Large intestine (tissue), 3 donors: ENCODE results near the gene KRT23. TPM values are rescaled to one million over a fixed set of nuclear protein-coding genes. Genes with fewer than 3 reads are reported as not detected.

Experiments used
- DNase-seq, 2 donors: peaks; one replicate each; pipeline versions ENCODE4 v3.0.0 to v3.0.0-alpha.2; 2013
- H3K27ac ChIP-seq: one replicate; pipeline ENCODE4 v1.5.1; 2013; ENCODE audit warnings: low read length
- H3K27me3 ChIP-seq: 2 replicates; pipeline ENCODE4 v1.6.1; 2013; ENCODE audit warnings: low read length; ENCODE audit not compliant: control insufficient read depth, insufficient read depth
- H3K36me3 ChIP-seq: 2 replicates; pipeline ENCODE4 v1.6.1; 2013; ENCODE audit warnings: low read length; ENCODE audit not compliant: control insufficient read depth, insufficient read depth
- H3K4me1 ChIP-seq: one replicate; pipeline ENCODE4 v1.6.1; 2013; ENCODE audit warnings: low read length; ENCODE audit not compliant: control insufficient read depth, insufficient read depth
- H3K4me3 ChIP-seq: one replicate; pipeline ENCODE4 v1.5.1; 2013; ENCODE audit warnings: low read length
- H3K9me3 ChIP-seq: one replicate; pipeline ENCODE4 v1.6.1; 2013; ENCODE audit warnings: mild to moderate bottlenecking, low read depth, low read length, moderate library complexity; ENCODE audit not compliant: control insufficient read depth
- WGBS: methylation state at CpG from one replicate; pipeline ENCODE4 v1.1.5; 2013; ENCODE audit warnings: low lambda C conversion rate; ENCODE audit not compliant: insufficient coverage; 5-methylcytosine and 5-hydroxymethylcytosine counted together
- polyA plus RNA-seq: library from polyadenylated mRNA; unstranded; fragments of 120-200 nt; gene quantifications from one replicate; pipeline ENCODE4 v1.2.1, GENCODE V29; 2013

The KRT23 gene
- polyA plus RNA-seq, 1 donor: 0.18 TPM

DNA sequence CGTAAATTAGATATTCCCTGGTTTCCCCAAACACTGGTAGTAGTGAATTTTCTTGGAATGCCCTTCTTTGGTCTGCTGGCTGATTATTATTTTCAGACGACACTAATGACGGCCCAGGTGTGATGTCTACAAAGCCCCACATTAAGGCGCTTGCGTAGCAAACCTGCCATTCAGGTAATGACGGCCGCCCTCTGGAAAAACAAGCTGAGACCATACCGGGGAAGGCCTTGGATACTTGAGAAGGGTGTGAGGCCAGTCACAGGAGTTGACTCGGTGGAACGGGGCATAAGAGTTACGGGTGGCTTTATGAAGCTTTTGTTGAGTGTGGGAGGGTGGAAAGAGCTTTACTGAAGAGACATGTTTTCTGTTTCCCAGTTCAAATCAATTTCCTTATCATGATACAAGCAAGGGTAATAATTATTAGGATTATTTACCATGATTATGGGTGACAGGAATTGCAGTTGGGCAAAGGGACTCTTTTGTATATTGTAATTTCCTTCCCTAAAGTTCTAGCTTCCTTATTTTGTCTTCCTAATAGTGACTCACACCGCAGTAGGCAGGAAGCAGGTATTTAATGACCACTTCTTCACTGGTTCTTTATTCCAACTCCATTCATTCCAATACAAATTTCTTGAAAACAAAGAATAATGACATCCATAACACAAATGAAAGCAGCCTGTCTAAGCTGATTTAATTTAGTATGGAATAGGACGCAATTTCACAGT lies 24.8 kb downstream of the KRT23 start:
- H3K9me3 ChIP-seq: no peaks in the 10 kb centered on the region
- 100% methylated on average over 1 of the region's 13 CpGs for WGBS
- no peaks in the 10 kb centered on the region for H3K4me1 ChIP-seq
- no peak for DNase-seq
- H3K36me3 ChIP-seq: no peaks in the 10 kb centered on the region
- no peak overlapping the region for H3K4me3 ChIP-seq
- H3K27me3 ChIP-seq: no peaks in the 10 kb centered on the region
- no peak overlapping the region for H3K27ac ChIP-seq

DNA sequence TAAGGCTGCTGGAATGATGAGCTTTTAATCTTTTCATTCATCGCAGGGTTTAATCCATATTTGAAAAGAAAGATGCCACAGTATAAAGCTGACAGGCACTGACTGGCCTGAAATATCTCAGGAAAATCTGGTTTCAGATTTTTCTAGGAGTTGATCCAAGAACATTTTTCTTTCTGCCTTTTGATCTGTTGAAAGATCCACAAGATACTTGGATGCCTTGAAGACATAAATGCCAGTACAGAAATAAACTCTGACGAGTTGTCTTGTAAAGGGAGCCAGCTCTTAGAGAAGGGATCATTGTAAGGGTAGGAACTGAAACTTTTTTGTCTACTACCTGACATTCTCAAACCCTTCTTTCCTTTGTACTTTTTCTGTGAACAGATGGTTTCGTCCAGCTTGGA lies 27.0 kb downstream of the KRT23 start:
- Histone ChIP-seq H3K27ac (no peak overlapping the region), H3K4me1 (no peaks in the 10 kb centered on the region)
- WGBS: no CpG with 5 or more reads among the region's 3 CpGs

DNA sequence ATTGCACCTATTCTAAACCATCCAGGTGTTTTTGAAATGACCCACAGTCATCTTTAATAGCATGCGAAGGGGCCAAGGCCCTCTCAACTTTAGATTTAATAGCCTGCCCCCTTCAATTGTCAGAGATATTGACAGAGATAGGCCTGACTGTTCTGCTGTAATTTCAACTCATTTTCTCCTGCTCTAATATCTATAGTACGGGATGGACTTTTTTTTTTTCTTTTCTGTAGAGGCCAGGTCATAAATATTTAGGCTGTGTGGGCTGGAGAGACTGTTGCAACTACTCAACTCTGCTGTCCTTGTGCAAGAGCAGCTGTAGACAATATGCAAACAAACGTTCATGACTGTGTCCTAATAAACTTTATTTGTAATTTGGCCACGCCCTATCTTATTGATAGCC lies 27.7 kb downstream of the KRT23 start:
- H3K27ac ChIP-seq: no peak overlapping the region
- H3K36me3 ChIP-seq: no peaks in the 10 kb centered on the region
- WGBS: 40% methylated on average over 2 of the region's 4 CpGs
- no peak overlapping the region for H3K4me3 ChIP-seq
- peaks cover 5% of the 10 kb centered on the region for H3K4me1 ChIP-seq
- no peaks in the 10 kb centered on the region for H3K9me3 ChIP-seq
- DNase-seq: no peak
- H3K27me3 ChIP-seq: no peaks in the 10 kb centered on the region

More for the DNA sequence above, 27.0 kb downstream of the KRT23 start:
- Histone ChIP-seq H3K36me3 (no peaks in the 10 kb centered on the region), H3K4me3 (no peak overlapping the region), H3K9me3 (no peaks in the 10 kb centered on the region), H3K27me3 (no peaks in the 10 kb centered on the region)
- no peak for DNase-seq

DNA sequence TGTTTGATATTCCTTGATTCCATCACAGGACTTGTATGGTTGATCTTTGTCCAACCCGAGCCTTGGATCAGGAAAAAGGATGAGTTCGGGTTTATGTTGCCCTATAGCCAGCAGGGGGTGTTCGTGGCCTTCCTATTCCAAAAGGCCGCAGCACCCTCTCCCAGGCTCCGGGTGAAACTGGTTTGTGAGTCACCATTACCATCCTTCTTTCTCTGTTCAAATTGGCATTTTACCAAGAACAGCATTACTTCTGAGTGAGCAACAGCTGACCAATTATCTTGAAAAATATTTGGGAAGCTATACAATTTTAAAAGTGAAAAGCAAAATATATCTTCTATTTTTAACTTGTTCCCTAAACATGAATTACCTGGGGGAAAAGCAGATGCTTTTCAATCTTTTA lies 28.1 kb downstream of the KRT23 start:
- no CpG with 5 or more reads among the region's 5 CpGs for WGBS
- H3K36me3 ChIP-seq: no peaks in the 10 kb centered on the region
- H3K4me3 ChIP-seq: no peak overlapping the region
- H3K4me1 ChIP-seq: peaks cover 9% of the 10 kb centered on the region
- no peaks in the 10 kb centered on the region for H3K27me3 ChIP-seq
- no peak overlapping the region for H3K27ac ChIP-seq
- peak; percentile 79 to 80 for DNase-seq
- H3K9me3 ChIP-seq: no peaks in the 10 kb centered on the region

DNA sequence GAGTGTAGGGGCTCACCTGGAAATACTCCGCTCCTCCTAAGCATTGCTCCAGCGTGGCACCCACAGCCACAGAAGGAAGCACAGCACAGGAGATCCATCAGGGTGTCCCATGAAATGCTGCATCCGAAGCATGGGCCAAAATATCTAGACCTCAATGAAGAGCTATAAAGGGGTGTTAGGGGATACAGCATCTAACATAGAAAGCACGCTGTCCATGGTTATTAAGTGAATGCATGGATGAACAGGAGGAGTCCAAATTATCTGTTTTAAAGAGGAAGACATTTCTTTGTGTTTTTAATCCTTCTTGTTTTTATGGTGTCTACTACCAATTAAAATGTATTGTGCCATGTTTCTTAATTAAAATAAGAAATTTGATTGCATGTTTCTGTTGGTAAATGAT lies 30.8 kb downstream of the KRT23 start:
- H3K36me3 ChIP-seq: no peaks in the 10 kb centered on the region
- H3K9me3 ChIP-seq: no peaks in the 10 kb centered on the region
- H3K4me3 ChIP-seq: no peak overlapping the region
- H3K4me1 ChIP-seq: peaks cover 32% of the 10 kb centered on the region
- no peak for DNase-seq
- no peaks in the 10 kb centered on the region for H3K27me3 ChIP-seq
- H3K27ac ChIP-seq: no peak overlapping the region
- WGBS: no CpG with 5 or more reads among the region's 4 CpGs

DNA sequence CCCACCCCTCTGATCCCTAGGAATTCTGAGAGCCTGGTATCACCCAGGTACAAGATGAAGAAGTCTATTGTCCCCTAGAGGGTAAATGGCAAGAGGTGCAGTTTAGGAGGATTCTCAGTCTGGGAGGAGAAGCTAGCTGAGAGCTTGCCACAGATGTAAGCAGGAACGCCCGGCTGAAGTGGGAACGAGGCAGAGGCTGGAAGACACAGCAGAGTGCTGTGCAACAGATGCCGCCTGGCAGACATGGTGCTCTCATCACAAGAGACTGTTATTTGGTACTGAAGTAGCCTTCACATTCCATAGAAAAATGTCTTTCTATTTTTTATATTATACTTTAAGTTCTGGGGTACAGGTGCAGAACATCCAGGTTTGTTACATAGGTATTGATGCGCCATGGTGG lies 32.1 kb downstream of the KRT23 start:
- H3K4me3 ChIP-seq: no peak overlapping the region
- H3K9me3 ChIP-seq: no peaks in the 10 kb centered on the region
- peaks cover 43% of the 10 kb centered on the region for H3K4me1 ChIP-seq
- no peak for DNase-seq
- H3K27ac ChIP-seq: no peak overlapping the region
- no peaks in the 10 kb centered on the region for H3K27me3 ChIP-seq
- H3K36me3 ChIP-seq: no peaks in the 10 kb centered on the region
- no CpG with 5 or more reads among the region's 5 CpGs for WGBS

DNA sequence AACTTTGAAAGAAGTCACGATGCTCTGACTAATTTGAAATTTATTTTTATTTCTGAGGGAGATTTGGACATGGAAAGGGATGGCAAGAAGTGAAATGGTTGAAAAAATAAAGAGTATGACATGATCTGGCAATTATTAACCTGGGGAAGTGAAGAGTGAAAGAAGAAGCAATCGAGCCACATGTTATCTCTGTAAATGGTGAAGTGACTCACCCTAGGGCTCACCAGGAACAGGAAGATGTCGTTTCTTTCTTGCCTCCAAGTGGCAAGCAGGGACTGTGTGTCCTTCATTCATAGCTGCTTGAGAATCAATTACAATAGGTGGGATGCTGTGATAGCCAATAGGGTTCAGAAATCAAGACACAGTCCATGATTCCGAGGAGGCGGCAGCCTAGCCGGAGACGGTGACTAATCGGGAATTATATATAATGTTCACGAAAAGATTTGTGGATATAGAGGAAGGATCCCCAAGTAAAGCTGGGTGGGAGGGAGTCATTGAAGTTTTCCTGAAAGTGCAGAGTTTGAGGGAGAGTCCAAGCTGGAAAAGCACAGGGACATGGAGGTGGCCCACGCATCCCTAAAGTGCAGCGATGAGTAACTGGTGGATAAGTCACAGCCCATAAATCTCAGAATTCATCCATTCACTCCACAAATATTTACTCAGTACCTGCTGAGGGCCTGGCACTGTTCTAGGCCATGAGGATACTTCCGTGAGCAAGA lies 34.2 kb downstream of the KRT23 start:
- Histone ChIP-seq H3K27me3 (no peaks in the 10 kb centered on the region), H3K4me3 (no peak overlapping the region), H3K9me3 (no peaks in the 10 kb centered on the region), H3K36me3 (no peaks in the 10 kb centered on the region), H3K27ac (peak overlapping the region; percentile 93), H3K4me1 (peaks cover 52% of the 10 kb centered on the region)
- 20% methylated on average over 1 of the region's 12 CpGs for WGBS
- peak; percentile 73 to 90 for DNase-seq

DNA sequence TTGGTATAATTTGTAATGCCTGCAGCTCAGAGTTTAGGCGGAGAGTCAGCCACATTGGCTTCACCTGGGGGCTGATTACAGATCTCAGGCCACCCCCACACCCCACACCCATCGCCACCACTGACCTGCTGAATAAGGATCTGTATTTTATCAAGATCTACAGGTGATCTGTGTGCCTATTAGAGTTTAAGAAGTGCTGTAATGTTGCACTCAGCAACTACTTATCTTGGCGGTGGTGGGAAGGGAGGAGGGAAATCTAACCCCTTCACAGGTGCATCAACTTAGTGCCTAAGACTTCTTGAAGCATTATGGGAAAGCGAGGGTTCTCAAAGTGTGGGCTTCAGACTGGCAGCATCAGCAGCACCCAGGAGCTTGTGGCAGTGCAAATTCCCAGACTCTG lies 34.9 kb downstream of the KRT23 start:
- DNase-seq: peak in 1 of 2 donors; percentile 57

DNA sequence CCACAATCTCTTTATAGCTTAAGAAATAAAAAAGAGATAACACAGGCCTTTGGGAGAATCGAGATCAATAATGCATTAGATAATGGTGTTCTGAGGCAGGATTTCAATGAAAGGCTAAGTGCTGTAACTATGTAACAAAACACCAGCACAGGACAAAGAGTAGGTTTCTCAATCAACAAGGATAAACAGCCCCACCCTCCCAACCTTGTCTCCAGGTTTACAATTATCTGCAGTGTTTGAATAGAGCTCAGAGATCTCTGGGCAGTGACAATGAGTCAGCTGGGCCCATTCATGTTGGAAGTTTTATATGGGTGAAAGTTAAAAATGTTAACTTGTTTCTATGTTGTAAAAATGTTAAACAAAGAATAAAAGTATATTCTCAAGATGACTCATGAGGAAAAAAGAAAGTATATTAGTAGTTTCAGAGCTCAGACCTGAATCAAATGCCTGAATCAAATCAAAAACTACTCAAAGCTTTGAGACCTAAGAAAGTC lies 35.4 kb downstream of the KRT23 start:
- no peaks in the 10 kb centered on the region for H3K27me3 ChIP-seq
- H3K4me1 ChIP-seq: peaks cover 52% of the 10 kb centered on the region
- DNase-seq: peak; percentile 92 to 97
- H3K9me3 ChIP-seq: no peaks in the 10 kb centered on the region
- H3K36me3 ChIP-seq: no peaks in the 10 kb centered on the region
- H3K27ac ChIP-seq: peak overlapping the region; percentile 93
- WGBS: no CpG with 5 or more reads among the region's 1 CpG
- H3K4me3 ChIP-seq: no peak overlapping the region

More for the DNA sequence above, 34.9 kb downstream of the KRT23 start:
- peak overlapping the region; percentile 93 for H3K27ac ChIP-seq
- H3K4me1 ChIP-seq: peaks cover 52% of the 10 kb centered on the region
- WGBS: no CpG with 5 or more reads among the region's 4 CpGs
- H3K27me3 ChIP-seq: no peaks in the 10 kb centered on the region
- H3K4me3 ChIP-seq: no peak overlapping the region
- H3K36me3 ChIP-seq: no peaks in the 10 kb centered on the region
- H3K9me3 ChIP-seq: no peaks in the 10 kb centered on the region

DNA sequence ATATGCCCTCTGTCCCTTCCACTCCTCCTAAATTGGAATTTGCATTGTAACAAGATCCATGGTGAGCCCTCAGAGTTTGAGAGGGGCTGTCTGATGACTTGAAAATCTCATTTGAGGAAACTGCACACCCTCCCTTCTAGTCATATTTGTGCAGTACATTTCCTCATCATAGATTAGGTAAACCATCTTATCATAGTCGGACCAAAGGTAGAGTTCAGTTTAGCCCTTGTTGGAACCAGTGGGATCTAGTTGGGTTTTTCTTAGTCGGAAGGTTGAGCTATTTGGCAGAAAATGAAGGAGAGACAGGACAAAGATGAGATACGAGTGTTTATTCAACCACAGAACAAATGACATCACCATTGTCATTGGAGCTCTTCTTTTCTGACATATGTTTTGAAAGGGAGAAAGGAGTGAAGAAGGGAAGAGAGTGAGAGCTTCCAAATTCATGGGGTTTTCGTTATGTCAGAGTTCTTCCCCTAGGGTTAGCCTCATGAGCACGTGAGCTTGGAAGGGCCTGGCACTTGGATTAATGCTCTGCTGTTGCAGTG lies 36.6 kb downstream of the KRT23 start:
- no peak overlapping the region for H3K4me3 ChIP-seq
- peak in 1 of 2 donors; percentile 78 for DNase-seq
- H3K4me1 ChIP-seq: peaks cover 52% of the 10 kb centered on the region
- no peaks in the 10 kb centered on the region for H3K27me3 ChIP-seq
- peak overlapping the region; percentile 93 for H3K27ac ChIP-seq
- WGBS: no CpG with 5 or more reads among the region's 5 CpGs
- no peaks in the 10 kb centered on the region for H3K9me3 ChIP-seq
- H3K36me3 ChIP-seq: no peaks in the 10 kb centered on the region
